NB4 (cell line): ENCODE measurements around the gene STX1B.

ENCODE experiments used
- CTCF ChIP-seq: IDR thresholded peaks from one replicate; pipeline ENCODE4 v1.5.1; 2012; ENCODE audit warnings: low read depth, low read length
- MYC ChIP-seq: IDR thresholded peaks from 2 replicates; pipeline ENCODE4 v1.6.1; 2011; ENCODE audit warnings: low read depth, low read length
- POLR2A ChIP-seq: IDR thresholded peaks from 2 replicates; pipeline ENCODE4 v1.6.1; 2011; ENCODE audit warnings: mild to moderate bottlenecking; ENCODE audit not compliant: insufficient read length; ENCODE audit errors: extremely low read depth

- TF ChIP-seq CTCF, result no peak
- no peak for TF ChIP-seq POLR2A
- no peak for TF ChIP-seq MYC
Observed at GRCh38 chr16:31029272-31029671, 18.8 kb upstream of the STX1B start.
